SK-N-MC (cell line): ENCODE measurements around the gene FGFR3.
"Not testable (repeated sequence)": the region's sequence is repeated elsewhere in the genome, so short reads cannot be mapped to it uniquely, and the experiment has no call there.

ENCODE experiments used
- EZH2 ChIP-seq: fragments of 200-600 bp; sonication (generic); IDR thresholded peaks from one replicate; pipeline ENCODE4 v1.6.1; 2017; ENCODE audit warnings: antibody characterized with exemption
- POLR2AphosphoS5 ChIP-seq: IDR thresholded peaks from 2 replicates; pipeline ENCODE4 v1.6.1; 2012; ENCODE audit warnings: mild to moderate bottlenecking, low read depth, low read length, borderline replicate concordance

DNA sequence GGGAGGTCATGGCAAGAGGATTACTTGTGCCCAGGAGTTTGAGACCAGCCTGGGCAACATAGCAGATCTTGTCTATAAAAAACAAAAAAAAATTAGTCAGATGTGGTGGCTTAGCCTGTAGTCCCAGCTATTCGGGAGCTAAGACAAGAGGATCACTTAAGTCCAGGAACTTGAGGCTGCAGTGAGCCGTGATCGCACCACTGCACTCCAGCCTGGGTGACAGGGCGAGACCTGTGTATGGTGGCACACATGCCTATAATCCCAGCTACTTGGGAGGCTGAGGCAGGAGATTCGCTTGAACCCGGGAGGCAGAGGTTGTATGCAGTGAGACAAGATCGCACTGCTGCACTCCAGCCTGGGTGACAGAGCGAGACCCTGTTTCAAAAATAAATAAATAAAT, 42.7 kb downstream of the FGFR3 start:
- TF ChIP-seq EZH2, POLR2AphosphoS5: not testable (repeated sequence)
